ENCODE measurements around the gene HERC3. TPM values are rescaled to one million over a fixed set of nuclear protein-coding genes. Genes with fewer than 3 reads are reported as not detected.

HERC3 gene
- polyA plus RNA-seq, 3 donors = 30.5 to 36.9 (median 36.7) TPM

DNA sequence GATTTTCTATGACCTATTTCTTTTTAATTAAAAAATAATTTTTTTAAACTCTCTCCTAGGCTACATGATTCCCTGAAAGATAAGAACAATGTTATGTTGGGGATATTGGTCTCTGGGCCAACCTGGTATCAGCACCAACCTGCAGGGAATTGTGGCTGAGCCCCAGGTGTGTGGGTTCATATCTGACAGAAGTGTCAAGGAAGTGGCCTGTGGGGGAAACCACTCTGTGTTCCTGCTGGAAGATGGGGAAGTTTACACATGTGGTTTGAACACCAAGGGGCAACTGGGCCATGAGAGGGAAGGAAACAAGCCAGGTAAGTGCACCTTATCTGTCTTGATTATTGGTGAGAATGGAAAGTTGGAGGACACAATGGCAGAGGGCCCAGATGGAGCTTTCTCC, 13.5 kb downstream of the HERC3 start:
- Mint-ChIP-seq H3K4me1 (peaks cover 15% of the 10 kb centered on the region), H3K27me3 (ENCODE audit: low read depth in 3 of 3) (no peaks in the 10 kb centered on the region), H3K27ac (peak overlapping the region in 1 of 7 donors; percentile 77), H3K4me3 (no peak overlapping the region), H3K36me3 (peaks cover 58 to 86% of the 10 kb centered on the region in 2 donors), H3K9me3 (peaks cover 0 to 12% (median 6%) of the 10 kb centered on the region in 7 donors)
- H2AFZ ChIP-seq (ENCODE audit: insufficient read depth, low read depth, low read length, poor library complexity, severe bottlenecking) = no peak overlapping the region
- no peak overlapping the region for H3K4me3 ChIP-seq (replicated peaks in 1 of 3; ENCODE audit: low read depth in 2 of 3, low read length in 3 of 3)
- no peak for DNase-seq
- peaks cover 35 to 86% of the 10 kb centered on the region in 2 donors for H3K36me3 ChIP-seq (replicated peaks in 1 of 2; ENCODE audit: control insufficient read depth in 1 of 2, insufficient read depth in 2 of 2, low read length in 2 of 2)
- H4K20me1 ChIP-seq (ENCODE audit: insufficient read depth, low read length) = peaks cover 97% of the 10 kb centered on the region
- peaks cover 9 to 13% of the 10 kb centered on the region in 2 donors for H3K4me1 ChIP-seq (ENCODE audit: control insufficient read depth in 1 of 2, insufficient read depth in 2 of 2, low read length in 2 of 2)
- H3K4me2 ChIP-seq (replicated peaks; ENCODE audit: extremely low read depth, low read length, poor library complexity, severe bottlenecking) = no peak overlapping the region
- peaks cover 0 to 3% of the 10 kb centered on the region in 2 donors for H3K9me3 ChIP-seq (replicated peaks in 1 of 2; ENCODE audit: control insufficient read depth in 1 of 2, insufficient read depth in 1 of 2, low read length in 2 of 2)
- intact Hi-C loops (cut with micrococcal nuclease) = no loop called here
- TF ChIP-seq CTCF (IDR thresholded peaks at IDR 0.05) = no peak
- H3K27me3 ChIP-seq (ENCODE audit: control insufficient read depth in 2 of 2, insufficient read depth in 2 of 2, low read length in 2 of 2) = no peaks in the 10 kb centered on the region
- no peak overlapping the region for H3K27ac ChIP-seq (ENCODE audit: low read depth in 1 of 2, low read length in 2 of 2)
- no peak overlapping the region for H3K9ac ChIP-seq (ENCODE audit: insufficient read depth, low read length, poor library complexity, severe bottlenecking)
- peaks cover 78% of the 10 kb centered on the region for H3K79me2 ChIP-seq (ENCODE audit: insufficient read depth, low read length)

GRCh38 chr4:88606832-88607231, 14.6 kb downstream of the HERC3 start:
- Histone ChIP-seq H3K4me3 (replicated peaks in 1 of 3; ENCODE audit: low read depth in 2 of 3, low read length in 3 of 3) (no peak overlapping the region), H3K79me2 (ENCODE audit: insufficient read depth, low read length) (peaks cover 72% of the 10 kb centered on the region), H3K9ac (ENCODE audit: insufficient read depth, low read length, poor library complexity, severe bottlenecking) (no peak overlapping the region), H3K4me2 (replicated peaks; ENCODE audit: extremely low read depth, low read length, poor library complexity, severe bottlenecking) (no peak overlapping the region), H3K27me3 (ENCODE audit: control insufficient read depth in 2 of 2, insufficient read depth in 2 of 2, low read length in 2 of 2) (no peaks in the 10 kb centered on the region), H2AFZ (ENCODE audit: insufficient read depth, low read depth, low read length, poor library complexity, severe bottlenecking) (no peak overlapping the region), H3K36me3 (replicated peaks in 1 of 2; ENCODE audit: control insufficient read depth in 1 of 2, insufficient read depth in 2 of 2, low read length in 2 of 2) (peaks cover 36 to 89% of the 10 kb centered on the region in 2 donors), H3K27ac (ENCODE audit: low read depth in 1 of 2, low read length in 2 of 2) (no peak overlapping the region), H3K4me1 (ENCODE audit: control insufficient read depth in 1 of 2, insufficient read depth in 2 of 2, low read length in 2 of 2) (peaks cover 9 to 13% of the 10 kb centered on the region in 2 donors), H3K9me3 (replicated peaks in 1 of 2; ENCODE audit: control insufficient read depth in 1 of 2, insufficient read depth in 1 of 2, low read length in 2 of 2) (peaks cover 0 to 3% of the 10 kb centered on the region in 2 donors), H4K20me1 (ENCODE audit: insufficient read depth, low read length) (peaks cover 97% of the 10 kb centered on the region)
- no CpG with 5 or more reads among the region's 1 CpG for WGBS (ENCODE audit: insufficient coverage)
- no peak for DNase-seq
- Mint-ChIP-seq H3K27ac (peak overlapping the region in 1 of 7 donors; percentile 32), H3K36me3 (peaks cover 58 to 87% of the 10 kb centered on the region in 2 donors), H3K4me3 (no peak overlapping the region), H3K4me1 (peaks cover 24% of the 10 kb centered on the region), H3K9me3 (peaks cover 0 to 10% (median 6%) of the 10 kb centered on the region in 7 donors), H3K27me3 (ENCODE audit: low read depth in 3 of 3) (no peaks in the 10 kb centered on the region)
- intact Hi-C loops (cut with micrococcal nuclease) = no loop called here
- TF ChIP-seq CTCF (IDR thresholded peaks at IDR 0.05) = no peak
